DOHH2 (cell line): ENCODE results near the gene DYNLT1.
"Not testable (repeated sequence)": the region's sequence is repeated elsewhere in the genome, so short reads cannot be mapped to it uniquely, and the experiment has no call there.

ENCODE experiments used
- CTCF ChIP-seq: fragments of 200-600 bp; sonication (generic); IDR thresholded peaks from one replicate; pipeline ENCODE4 v1.5.1; 2014; ENCODE audit warnings: antibody characterized with exemption, mild to moderate bottlenecking, low read depth, low read length; ENCODE audit not compliant: poor library complexity, severe bottlenecking
- EZH2phosphoT487 ChIP-seq: fragments of 200-600 bp; sonication (generic); IDR thresholded peaks from 2 replicates; pipeline ENCODE4 v1.6.1; 2017; ENCODE audit warnings: borderline replicate concordance, mild to moderate bottlenecking, antibody characterized with exemption, low read length, moderate library complexity, mixed read lengths

GRCh38 chr6:158672119-158672518 is 27.6 kb upstream of the DYNLT1 start:
- not testable (repeated sequence) for TF ChIP-seq CTCF, EZH2phosphoT487
